ENCODE data around the gene DIAPH2.

DIAPH2 gene

DNA sequence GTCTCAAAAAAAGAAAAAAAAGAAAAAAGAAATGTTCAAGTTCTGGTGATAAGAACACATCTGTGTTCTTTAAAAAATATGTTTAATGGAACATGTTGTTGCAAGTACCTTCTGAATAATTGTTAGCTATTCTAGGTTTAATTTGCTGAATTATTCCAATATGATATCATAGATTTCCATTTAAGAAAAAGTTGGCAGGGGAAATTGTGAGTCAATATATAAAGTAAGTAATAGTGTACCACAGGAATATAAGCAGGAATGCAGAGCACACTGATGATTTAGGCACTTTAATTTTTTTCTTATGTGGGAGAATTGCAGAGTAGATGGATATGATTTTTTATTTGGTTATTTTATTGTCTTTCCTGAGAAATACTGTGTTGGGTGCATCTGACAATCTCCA lies 389.8 kb downstream of the DIAPH2 start:
- TF ChIP-seq ZNF510 (tag by site-specific recombination; IDR thresholded peaks at IDR 0.05; ENCODE audit: insufficient replicate concordance) (no peak), ZFP41 (tag by site-specific recombination; IDR thresholded peaks at IDR 0.05; ENCODE audit: borderline replicate concordance) (no peak), ZNF423 (tag by site-specific recombination; IDR thresholded peaks at IDR 0.05) (no peak)
- Histone ChIP-seq H3K27ac (ENCODE audit: extremely low read depth, low read depth, low read length) (no peak overlapping the region), H3K4me1 (ENCODE audit: control insufficient read depth, insufficient read depth, low read length) (no peaks in the 10 kb centered on the region), H3K9me3 (ENCODE audit: control insufficient read depth, insufficient read depth, low read depth, low read length) (no peaks in the 10 kb centered on the region), H3K4me3 (ENCODE audit: low read depth, low read length) (no peak overlapping the region), H3K36me3 (ENCODE audit: control insufficient read depth in 2 of 2, insufficient read depth in 1 of 2, low read length in 2 of 2) (no peaks in the 10 kb centered on the region)
- ChIA-PET CTCF (interaction anchor here (0.6 kb wide), 1 partner anchor 432 kb away, joined by 5 read pairs; no protein-coding TSS in a partner anchor), POLR2A (no interaction called here)

DNA sequence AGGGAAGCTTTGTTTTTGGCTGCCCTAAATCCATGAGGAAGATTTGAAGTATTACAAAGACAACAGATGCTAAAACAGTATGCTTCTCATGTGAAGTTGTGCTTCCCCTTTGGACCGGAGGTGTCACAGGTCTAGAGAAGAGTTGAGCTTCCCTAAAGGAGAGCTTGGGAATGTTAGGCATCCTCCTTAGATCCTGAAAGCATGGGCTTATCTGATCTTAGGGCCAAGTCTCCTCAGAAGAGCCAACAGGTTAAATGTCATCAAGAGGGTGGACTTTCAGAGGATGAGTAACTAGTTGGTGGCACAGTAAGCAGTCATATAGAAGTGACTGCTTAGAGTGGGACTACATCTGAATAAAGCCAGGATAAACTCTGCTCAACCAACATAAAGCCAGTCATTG lies 404.5 kb downstream of the DIAPH2 start:
- H3K36me3 ChIP-seq (ENCODE audit: control insufficient read depth in 2 of 2, insufficient read depth in 1 of 2, low read length in 2 of 2): no peaks in the 10 kb centered on the region
- H3K4me1 ChIP-seq (ENCODE audit: control insufficient read depth, insufficient read depth, low read length): no peaks in the 10 kb centered on the region
- POLR2A ChIA-PET: no interaction called here
- H3K9me3 ChIP-seq (ENCODE audit: control insufficient read depth, insufficient read depth, low read depth, low read length): no peaks in the 10 kb centered on the region
- CTCF ChIA-PET: no interaction called here
- no peak overlapping the region for H3K4me3 ChIP-seq (ENCODE audit: low read depth, low read length)
- no peak for TF ChIP-seq ZNF629 (tag by site-specific recombination; IDR thresholded peaks at IDR 0.05)
- TF ChIP-seq ZBTB20 (tag by site-specific recombination; IDR thresholded peaks at IDR 0.05): no peak
- no peak for TF ChIP-seq ZNF654 (tag by site-specific recombination; IDR thresholded peaks at IDR 0.05; ENCODE audit: low read depth)
- TF ChIP-seq, protein P1, sequence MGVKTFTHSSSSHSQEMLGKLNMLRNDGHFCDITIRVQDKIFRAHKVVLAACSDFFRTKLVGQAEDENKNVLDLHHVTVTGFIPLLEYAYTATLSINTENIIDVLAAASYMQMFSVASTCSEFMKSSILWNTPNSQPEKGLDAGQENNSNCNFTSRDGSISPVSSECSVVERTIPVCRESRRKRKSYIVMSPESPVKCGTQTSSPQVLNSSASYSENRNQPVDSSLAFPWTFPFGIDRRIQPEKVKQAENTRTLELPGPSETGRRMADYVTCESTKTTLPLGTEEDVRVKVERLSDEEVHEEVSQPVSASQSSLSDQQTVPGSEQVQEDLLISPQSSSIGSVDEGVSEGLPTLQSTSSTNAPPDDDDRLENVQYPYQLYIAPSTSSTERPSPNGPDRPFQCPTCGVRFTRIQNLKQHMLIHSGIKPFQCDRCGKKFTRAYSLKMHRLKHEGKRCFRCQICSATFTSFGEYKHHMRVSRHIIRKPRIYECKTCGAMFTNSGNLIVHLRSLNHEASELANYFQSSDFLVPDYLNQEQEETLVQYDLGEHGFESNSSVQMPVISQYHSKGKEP (tag by site-specific recombination; IDR thresholded peaks at IDR 0.05): no peak
- no peak for TF ChIP-seq ZNF521 (tag by site-specific recombination; IDR thresholded peaks at IDR 0.05)
- TF ChIP-seq ZBTB17 (tag by site-specific recombination; IDR thresholded peaks at IDR 0.05): no peak
- no peak for TF ChIP-seq ZNF791 (tag by site-specific recombination; IDR thresholded peaks at IDR 0.05)
- TF ChIP-seq, protein P2, sequence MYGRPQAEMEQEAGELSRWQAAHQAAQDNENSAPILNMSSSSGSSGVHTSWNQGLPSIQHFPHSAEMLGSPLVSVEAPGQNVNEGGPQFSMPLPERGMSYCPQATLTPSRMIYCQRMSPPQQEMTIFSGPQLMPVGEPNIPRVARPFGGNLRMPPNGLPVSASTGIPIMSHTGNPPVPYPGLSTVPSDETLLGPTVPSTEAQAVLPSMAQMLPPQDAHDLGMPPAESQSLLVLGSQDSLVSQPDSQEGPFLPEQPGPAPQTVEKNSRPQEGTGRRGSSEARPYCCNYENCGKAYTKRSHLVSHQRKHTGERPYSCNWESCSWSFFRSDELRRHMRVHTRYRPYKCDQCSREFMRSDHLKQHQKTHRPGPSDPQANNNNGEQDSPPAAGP (tag by site-specific recombination; IDR thresholded peaks at IDR 0.05): no peak
- TF ChIP-seq ZNF292 (tag by site-specific recombination; IDR thresholded peaks at IDR 0.05; ENCODE audit: borderline replicate concordance, low read depth): no peak
- TF ChIP-seq, protein P3, sequence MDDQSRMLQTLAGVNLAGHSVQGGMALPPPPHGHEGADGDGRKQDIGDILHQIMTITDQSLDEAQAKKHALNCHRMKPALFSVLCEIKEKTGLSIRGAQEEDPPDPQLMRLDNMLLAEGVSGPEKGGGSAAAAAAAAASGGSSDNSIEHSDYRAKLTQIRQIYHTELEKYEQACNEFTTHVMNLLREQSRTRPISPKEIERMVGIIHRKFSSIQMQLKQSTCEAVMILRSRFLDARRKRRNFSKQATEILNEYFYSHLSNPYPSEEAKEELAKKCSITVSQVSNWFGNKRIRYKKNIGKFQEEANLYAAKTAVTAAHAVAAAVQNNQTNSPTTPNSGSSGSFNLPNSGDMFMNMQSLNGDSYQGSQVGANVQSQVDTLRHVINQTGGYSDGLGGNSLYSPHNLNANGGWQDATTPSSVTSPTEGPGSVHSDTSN (CRISPR knock-in tag; IDR thresholded peaks at IDR 0.05): no peak
- no peak overlapping the region for H3K27ac ChIP-seq (ENCODE audit: extremely low read depth, low read depth, low read length)

DNA sequence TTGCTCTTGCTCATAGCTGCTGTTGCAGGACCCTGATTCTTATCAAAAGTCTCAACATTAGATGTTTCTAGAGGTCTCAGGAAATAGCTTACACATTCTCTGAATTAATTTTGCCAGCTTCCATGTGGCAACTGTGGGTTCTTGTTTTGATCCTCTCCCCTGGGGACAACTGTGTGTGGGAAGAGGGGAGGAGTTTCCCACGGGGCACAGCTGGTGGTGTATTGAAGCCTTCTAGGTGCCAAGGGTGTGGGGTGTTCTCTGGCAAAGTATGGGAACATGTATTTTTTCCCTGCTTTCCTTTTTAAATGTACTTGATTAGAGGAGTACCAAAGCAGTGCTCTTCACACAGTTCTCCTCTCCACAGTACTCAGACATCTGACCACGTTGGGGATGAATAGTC lies 411.7 kb downstream of the DIAPH2 start:
- Histone ChIP-seq H3K36me3 (ENCODE audit: control insufficient read depth in 2 of 2, insufficient read depth in 1 of 2, low read length in 2 of 2) (no peaks in the 10 kb centered on the region), H3K4me3 (ENCODE audit: low read depth, low read length) (no peak overlapping the region), H3K9me3 (ENCODE audit: control insufficient read depth, insufficient read depth, low read depth, low read length) (no peaks in the 10 kb centered on the region), H3K4me1 (ENCODE audit: control insufficient read depth, insufficient read depth, low read length) (no peaks in the 10 kb centered on the region), H3K27ac (ENCODE audit: extremely low read depth, low read depth, low read length) (no peak overlapping the region)
- CTCF ChIA-PET: no interaction called here
- POLR2A ChIA-PET: no interaction called here
- TF ChIP-seq SETDB1 (IDR thresholded peaks at IDR 0.05; ENCODE audit: insufficient read length, low read length): no peak
- TF ChIP-seq, protein P4, sequence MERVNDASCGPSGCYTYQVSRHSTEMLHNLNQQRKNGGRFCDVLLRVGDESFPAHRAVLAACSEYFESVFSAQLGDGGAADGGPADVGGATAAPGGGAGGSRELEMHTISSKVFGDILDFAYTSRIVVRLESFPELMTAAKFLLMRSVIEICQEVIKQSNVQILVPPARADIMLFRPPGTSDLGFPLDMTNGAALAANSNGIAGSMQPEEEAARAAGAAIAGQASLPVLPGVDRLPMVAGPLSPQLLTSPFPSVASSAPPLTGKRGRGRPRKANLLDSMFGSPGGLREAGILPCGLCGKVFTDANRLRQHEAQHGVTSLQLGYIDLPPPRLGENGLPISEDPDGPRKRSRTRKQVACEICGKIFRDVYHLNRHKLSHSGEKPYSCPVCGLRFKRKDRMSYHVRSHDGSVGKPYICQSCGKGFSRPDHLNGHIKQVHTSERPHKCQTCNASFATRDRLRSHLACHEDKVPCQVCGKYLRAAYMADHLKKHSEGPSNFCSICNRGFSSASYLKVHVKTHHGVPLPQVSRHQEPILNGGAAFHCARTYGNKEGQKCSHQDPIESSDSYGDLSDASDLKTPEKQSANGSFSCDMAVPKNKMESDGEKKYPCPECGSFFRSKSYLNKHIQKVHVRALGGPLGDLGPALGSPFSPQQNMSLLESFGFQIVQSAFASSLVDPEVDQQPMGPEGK (tag by site-specific recombination; IDR thresholded peaks at IDR 0.05): no peak
- no peak for TF ChIP-seq ZNF777 (tag by site-specific recombination; IDR thresholded peaks at IDR 0.05; ENCODE audit: borderline replicate concordance)
- no peak for TF ChIP-seq ZNF837 (tag by site-specific recombination; IDR thresholded peaks at IDR 0.05)
- no peak for TF ChIP-seq KLF9 (tag by site-specific recombination; IDR thresholded peaks at IDR 0.05; ENCODE audit: low read depth)
- TF ChIP-seq, protein P1 (tag by site-specific recombination; IDR thresholded peaks at IDR 0.05): no peak
- no peak for TF ChIP-seq HOXC10 (CRISPR knock-in tag; IDR thresholded peaks at IDR 0.05)
- TF ChIP-seq ZBTB21 (tag by site-specific recombination; IDR thresholded peaks at IDR 0.05): no peak
- no peak for TF ChIP-seq ZNF785 (tag by site-specific recombination; IDR thresholded peaks at IDR 0.05)
- no peak for TF ChIP-seq ZNF341 (tag by site-specific recombination; IDR thresholded peaks at IDR 0.05; ENCODE audit: low read depth)
- TF ChIP-seq ZNF248 (tag by site-specific recombination; IDR thresholded peaks at IDR 0.05): no peak
- TF ChIP-seq ZNF157 (tag by site-specific recombination; IDR thresholded peaks at IDR 0.05): no peak
- no peak for TF ChIP-seq ZNF140 (tag by site-specific recombination; IDR thresholded peaks at IDR 0.05)
- no peak for TF ChIP-seq ZNF561 (tag by site-specific recombination; IDR thresholded peaks at IDR 0.05; ENCODE audit: borderline replicate concordance)

Data from HEK293 (cell line).